Mononuclear cell (primary cell): ENCODE data around the gene CST8. TPM values are rescaled to one million over a fixed set of nuclear protein-coding genes. Genes with fewer than 3 reads are reported as not detected.

Experiments used
- H3K27me3 ChIP-seq: 2 replicates; pipeline ENCODE4 v1.6.0; 2011; ENCODE audit warnings: low read length, control low read depth; ENCODE audit not compliant: insufficient read depth
- H3K4me1 ChIP-seq: 2 replicates; pipeline ENCODE4 v1.5.1; 2011; ENCODE audit warnings: mild to moderate bottlenecking, low read length, control low read depth; ENCODE audit not compliant: insufficient read depth
- H3K4me3 ChIP-seq: 2 replicates; pipeline ENCODE4 v1.5.1; 2011; ENCODE audit warnings: mild to moderate bottlenecking, low read length, moderate library complexity
- H3K9me3 ChIP-seq: 2 replicates; pipeline ENCODE4 v1.5.1; 2011; ENCODE audit warnings: low read depth, mild to moderate bottlenecking, control low read depth, low read length
- total RNA-seq: library from RNA; depleted of rRNA; stranded (reverse); fragments of >200 nt; gene quantifications from one replicate; pipeline ENCODE4 v1.2.3, GENCODE V29; 2012

Gene CST8
- total RNA-seq, 1 donor = not detected

DNA sequence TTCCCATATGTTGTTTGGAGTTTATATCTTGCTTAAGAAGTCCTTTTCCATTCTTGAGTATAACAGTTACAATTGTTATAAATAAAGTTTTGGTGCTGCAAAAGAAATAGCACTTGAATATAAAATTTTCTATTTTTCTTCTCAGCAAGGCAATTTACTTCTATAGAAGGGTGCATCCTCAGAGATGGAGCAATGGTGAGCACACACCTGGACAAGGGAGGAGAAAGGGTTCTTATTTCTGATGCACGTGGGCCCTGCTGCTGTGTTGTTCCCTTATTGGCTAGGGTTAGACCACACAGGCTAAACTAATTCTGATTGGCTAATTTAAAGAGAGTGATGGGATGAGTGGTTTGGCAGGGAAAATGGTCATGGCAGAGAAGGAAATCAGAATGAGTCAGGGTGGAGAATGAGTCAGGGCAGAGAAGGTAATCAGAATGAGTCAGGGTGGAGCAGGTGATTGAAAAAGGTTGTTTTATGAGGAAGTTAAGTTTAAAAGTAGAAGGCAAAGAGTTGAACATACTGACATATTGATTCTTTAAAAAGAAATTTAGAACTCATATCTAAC, 38.0 kb downstream of the CST8 start:
- Histone ChIP-seq H3K4me1 (no peaks in the 10 kb centered on the region), H3K4me3 (no peak overlapping the region), H3K27me3 (no peaks in the 10 kb centered on the region), H3K9me3 (no peaks in the 10 kb centered on the region)

DNA sequence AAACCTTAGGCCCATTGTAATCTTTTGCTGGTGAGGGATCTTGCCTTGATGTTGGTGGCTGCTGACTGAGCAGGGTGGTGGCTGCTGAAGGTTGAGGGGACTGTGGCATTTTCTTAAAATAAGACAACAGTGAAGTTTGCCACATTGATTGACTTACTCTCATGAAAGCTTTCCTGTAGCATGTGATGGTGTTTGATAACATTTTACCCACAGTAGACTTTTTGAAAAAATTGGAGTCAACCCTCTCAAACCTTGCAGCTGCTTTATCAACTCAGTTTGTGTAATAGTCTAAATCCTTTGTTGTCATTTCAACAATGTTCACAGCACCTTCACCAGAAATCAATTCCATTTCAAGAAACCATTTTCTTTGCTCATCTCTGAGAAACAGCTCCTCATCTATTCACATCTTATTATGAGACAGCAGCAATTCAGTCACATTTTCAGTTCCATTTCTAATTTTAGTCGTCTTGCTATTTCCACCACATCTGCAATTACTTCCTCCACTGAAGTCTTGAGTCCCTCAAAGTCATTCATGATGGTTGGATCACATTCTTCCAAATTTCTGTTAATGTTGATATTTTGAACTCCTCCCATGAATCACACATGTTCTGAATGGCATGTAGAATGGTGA, 40.1 kb downstream of the CST8 start:
- Histone ChIP-seq H3K9me3 (no peaks in the 10 kb centered on the region), H3K4me3 (no peak overlapping the region), H3K27me3 (no peaks in the 10 kb centered on the region), H3K4me1 (no peaks in the 10 kb centered on the region)

DNA sequence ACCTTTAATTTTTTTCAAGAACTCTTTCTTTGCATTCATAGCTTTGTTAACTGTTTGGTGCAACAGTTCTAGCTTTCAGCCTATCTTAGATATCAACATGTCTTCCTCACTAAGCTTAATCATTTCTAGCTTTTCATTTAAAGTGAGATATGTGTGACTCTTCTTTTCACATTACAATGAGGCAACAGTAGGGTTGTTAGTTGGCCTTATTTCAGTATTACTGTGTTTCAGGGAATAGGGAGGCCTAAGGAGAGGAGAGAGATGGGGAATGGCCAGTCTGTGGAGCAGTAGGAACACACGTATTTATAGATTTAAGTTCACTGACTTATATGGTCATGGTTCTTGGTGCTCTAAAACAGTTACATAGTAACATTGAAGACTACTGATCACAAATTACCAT, 41.6 kb downstream of the CST8 start:
- no peaks in the 10 kb centered on the region for H3K9me3 ChIP-seq
- no peak overlapping the region for H3K4me3 ChIP-seq
- no peaks in the 10 kb centered on the region for H3K4me1 ChIP-seq
- H3K27me3 ChIP-seq = no peaks in the 10 kb centered on the region

DNA sequence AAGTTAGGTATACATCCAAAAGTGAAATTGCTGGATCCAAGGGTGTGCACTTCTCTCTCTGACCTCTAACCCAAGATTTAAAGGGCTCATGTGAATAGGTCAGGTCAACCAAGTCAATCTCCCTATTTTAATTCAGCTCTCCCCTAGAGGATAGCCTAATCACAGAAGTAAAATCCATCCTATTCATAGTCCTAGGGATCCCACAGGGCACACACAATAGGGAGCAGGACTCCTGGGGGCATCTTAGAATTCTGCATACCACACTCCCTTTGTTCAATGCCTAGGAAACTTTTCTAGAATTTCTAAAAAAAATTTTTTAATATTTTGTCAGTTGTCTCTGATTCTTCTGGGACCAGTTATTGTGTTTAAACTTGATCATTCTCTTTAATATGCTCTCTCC, 42.2 kb downstream of the CST8 start:
- no peak overlapping the region for H3K4me3 ChIP-seq
- no peaks in the 10 kb centered on the region for H3K4me1 ChIP-seq
- no peaks in the 10 kb centered on the region for H3K9me3 ChIP-seq
- H3K27me3 ChIP-seq = no peaks in the 10 kb centered on the region

DNA sequence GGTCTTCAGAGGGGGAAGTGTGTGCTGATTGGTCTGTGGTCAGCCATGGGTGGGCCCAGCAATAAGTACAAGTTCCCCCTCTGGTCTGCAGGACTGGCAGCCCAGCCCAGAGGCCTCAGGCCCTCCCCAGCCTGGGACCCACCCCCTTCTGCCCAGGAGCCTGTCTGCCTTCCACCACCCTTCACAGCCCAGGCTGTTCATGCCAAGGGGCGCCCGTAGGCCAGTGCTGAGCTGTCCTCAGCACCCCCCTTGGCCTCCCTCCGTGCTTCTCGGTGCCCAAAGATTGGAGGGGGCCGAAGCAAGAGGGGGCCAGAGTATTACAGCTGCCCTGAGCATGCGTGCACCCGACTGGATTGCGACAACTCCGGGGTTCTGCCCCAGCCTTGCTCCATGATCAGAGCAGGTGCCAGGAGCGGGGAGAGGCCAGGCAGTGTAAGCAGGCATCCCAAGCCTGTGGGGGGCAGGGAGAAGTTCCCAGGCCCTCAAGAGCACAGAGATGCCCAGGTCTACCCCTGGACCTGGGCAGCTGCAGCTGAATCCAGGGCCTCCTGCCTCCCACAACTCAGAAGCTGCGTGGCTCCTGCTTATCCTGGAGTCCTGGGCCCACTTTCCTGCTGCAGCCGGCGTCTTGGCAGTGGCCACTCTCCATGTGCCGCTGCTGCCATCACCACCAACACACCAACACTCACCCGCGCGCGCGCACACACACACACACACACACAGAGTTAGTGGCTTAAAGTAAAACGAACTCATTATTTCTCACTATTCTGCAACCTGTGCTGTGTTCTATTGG, 44.1 kb downstream of the CST8 start:
- H3K9me3 ChIP-seq = no peaks in the 10 kb centered on the region
- H3K4me1 ChIP-seq = no peaks in the 10 kb centered on the region
- no peak overlapping the region for H3K4me3 ChIP-seq
- no peaks in the 10 kb centered on the region for H3K27me3 ChIP-seq

DNA sequence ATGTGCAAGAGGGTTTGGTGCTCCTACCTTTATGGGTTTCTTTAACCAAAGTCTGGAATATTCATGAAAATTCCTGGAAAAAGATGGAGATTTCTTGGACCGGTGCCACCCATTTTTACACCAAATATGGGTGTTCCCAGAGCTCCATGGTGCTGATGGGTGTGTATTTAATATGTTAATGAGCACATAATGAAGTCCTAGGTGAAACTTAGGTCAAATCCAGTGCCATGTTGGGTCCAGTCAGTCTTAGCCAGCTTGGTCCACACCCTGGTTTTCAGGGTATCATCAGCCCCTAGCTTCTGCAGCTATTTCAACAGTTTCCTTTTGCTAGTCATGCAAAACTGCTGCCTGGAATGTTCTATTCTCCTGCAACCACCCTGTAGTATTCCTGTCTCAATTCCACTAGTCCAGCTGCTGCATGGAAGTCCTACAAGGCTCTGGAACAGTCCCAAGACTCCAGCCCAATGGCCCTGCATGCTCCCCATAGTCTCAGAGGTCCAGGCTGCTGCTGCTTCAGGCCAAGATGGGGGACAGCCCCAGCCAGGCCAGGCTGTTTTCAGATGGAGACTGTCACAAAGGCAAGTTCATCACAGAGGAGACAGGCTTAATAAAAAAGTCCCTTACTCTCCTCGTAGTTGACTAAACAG, 45.5 kb downstream of the CST8 start:
- Histone ChIP-seq H3K27me3 (no peaks in the 10 kb centered on the region), H3K4me1 (no peaks in the 10 kb centered on the region), H3K9me3 (no peaks in the 10 kb centered on the region), H3K4me3 (no peak overlapping the region)

DNA sequence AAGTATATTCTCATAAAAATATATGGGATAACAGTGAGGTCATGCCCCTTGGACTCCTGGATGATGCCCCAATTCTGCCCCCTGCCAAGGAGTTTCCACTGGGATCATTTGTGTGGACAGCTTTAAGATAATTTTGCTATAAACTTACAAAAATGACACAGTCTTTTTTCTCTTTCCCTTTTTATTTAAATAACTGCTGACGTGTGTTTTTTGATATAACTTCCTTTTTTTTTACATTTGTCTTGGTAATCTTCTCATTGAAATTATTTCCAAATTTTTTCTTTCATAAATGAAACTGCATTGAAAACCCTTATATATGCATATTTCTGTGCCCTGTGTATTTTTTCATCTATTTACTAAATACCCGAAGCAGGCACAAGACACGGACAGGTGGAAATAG, 46.1 kb downstream of the CST8 start:
- Histone ChIP-seq H3K4me1 (no peaks in the 10 kb centered on the region), H3K4me3 (no peak overlapping the region), H3K27me3 (no peaks in the 10 kb centered on the region), H3K9me3 (no peaks in the 10 kb centered on the region)

DNA sequence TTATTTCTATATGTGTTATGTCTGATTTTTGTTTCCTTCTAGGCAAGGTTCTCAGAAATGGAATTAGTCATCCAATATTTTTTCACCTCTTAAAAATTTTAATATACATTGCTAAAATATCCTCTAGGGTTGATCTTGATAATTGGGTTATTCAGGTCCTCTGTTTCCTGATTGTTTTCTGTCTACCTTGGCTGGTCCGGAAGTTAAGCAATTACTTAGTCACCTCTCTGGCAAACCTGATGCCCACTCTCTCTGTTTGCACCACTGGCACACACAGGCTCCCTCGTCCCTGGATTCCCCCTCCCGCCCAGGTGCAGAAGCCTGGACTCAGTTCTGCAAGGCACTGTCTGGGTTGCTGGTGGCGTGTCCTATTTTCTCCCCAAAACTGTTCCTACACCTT, 49.7 kb downstream of the CST8 start:
- H3K4me3 ChIP-seq = no peak overlapping the region
- H3K9me3 ChIP-seq = no peaks in the 10 kb centered on the region
- H3K4me1 ChIP-seq = no peaks in the 10 kb centered on the region
- H3K27me3 ChIP-seq = no peaks in the 10 kb centered on the region

DNA sequence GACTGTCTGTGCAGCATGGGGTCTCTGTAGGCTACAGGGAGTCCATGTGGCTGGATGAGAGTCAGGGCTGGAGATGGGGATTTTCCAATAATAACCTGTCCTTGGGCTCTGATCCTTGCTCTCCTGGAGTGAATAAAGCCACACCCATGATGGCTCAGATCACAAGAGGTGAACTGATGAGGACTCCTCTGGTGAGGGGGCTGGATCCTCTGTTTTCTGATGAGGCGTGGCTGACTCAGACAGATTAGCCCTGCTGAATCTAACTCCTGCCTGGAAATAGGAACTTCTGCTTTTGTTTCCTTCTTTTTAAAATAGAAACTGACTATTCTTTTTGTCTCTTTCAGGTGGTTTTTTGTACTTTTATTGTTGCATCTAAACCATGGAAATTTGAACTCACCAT, 50.4 kb downstream of the CST8 start:
- no peaks in the 10 kb centered on the region for H3K27me3 ChIP-seq
- H3K9me3 ChIP-seq = no peaks in the 10 kb centered on the region
- H3K4me3 ChIP-seq = no peak overlapping the region
- no peaks in the 10 kb centered on the region for H3K4me1 ChIP-seq

DNA sequence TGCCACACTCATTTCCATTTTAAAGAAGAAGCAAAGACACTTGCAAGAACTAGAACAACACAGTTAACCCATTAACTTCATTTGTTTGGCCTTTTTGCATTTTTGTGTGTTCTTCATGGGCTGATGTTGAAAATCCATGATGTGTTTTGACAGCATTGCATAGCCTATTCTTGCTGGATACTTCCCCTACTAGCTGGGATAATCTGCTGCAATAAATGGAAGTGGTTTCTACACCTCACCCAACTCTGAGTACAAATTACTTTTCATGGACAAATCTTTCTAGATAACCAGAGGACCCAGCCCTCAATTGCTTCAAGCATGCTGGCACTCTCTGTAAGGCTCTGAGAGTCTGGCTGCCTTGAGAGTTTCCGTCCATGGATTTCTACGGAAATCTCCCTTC, 50.9 kb downstream of the CST8 start:
- Histone ChIP-seq H3K27me3 (no peaks in the 10 kb centered on the region), H3K4me3 (no peak overlapping the region), H3K4me1 (no peaks in the 10 kb centered on the region), H3K9me3 (no peaks in the 10 kb centered on the region)

DNA sequence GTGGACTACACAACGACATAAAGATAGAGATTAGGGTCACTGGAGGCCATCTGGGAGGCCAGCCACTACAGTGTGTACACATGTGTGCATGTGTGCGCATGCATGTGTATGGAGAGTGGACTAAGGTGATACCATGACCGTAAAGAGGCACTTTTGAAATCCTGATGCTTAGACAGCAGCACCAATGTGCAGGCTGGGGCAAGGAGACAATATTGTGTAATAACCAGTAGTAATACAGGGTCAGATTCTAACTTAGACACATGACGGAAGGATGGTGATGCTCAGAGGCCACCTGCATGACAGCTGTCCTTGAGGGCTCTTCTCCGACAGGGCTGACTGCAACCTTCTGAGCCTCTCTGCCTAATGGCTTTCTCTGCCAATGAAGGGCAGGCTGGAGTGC, 51.9 kb downstream of the CST8 start:
- Histone ChIP-seq H3K9me3 (no peaks in the 10 kb centered on the region), H3K4me1 (no peaks in the 10 kb centered on the region), H3K27me3 (no peaks in the 10 kb centered on the region), H3K4me3 (no peak overlapping the region)

DNA sequence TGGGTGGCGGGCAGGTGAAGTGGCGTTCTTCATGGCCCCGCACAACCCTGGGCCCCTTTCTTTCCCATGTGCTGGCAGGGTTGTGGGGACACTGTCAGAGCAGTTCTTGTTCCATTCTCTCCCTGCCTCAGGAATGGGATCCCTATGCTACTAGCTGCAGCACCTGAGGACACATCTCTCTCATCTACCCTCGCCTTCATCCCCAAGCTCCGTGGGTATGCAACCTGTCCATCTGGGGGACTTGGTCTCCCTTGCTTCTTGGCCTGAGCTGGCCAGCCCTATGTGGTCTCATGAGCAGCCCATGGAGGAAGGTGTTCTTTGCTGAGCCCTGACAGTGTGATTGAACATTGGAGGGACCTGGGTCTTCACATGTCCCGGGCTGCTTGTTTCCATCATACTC, 53.2 kb downstream of the CST8 start:
- no peaks in the 10 kb centered on the region for H3K9me3 ChIP-seq
- H3K4me3 ChIP-seq = no peak overlapping the region
- H3K27me3 ChIP-seq = no peaks in the 10 kb centered on the region
- H3K4me1 ChIP-seq = no peaks in the 10 kb centered on the region

Other genes with a start within 250 kb of the CST8 start
- 69.5 TPM for gene NXT1, start 140.3 kb upstream of the CST8 start, total RNA-seq
- gene GZF1, start 128.9 kb upstream of the CST8 start, total RNA-seq = 61.0 TPM
- 11.8 TPM for gene NAPB, start 69.6 kb upstream of the CST8 start, total RNA-seq
- not detected for gene CSTL1, start 51.4 kb upstream of the CST8 start, total RNA-seq
- gene CST11, start 38.2 kb upstream of the CST8 start, total RNA-seq = not detected
- gene CST9L, start 77.4 kb downstream of the CST8 start, total RNA-seq = not detected
- not detected for gene CST9, start 114.8 kb downstream of the CST8 start, total RNA-seq
- gene CST3, start 146.8 kb downstream of the CST8 start, total RNA-seq = 486 TPM
- gene CST4, start 197.9 kb downstream of the CST8 start, total RNA-seq = not detected